Lower leg skin (tissue), 3 donors: Measurements from ENCODE around the gene CEMP1.

ENCODE experiments used
- CTCF ChIP-seq, 3 donors: fragments of 450-650 bp; IDR thresholded peaks; one replicate each; pipeline ENCODE4 v1.5.1; 2016; ENCODE audit warnings: antibody characterized with exemption in 3 of 3, mild to moderate bottlenecking in 3 of 3, moderate library complexity in 2 of 3
- POLR2A ChIP-seq, 2 donors: fragments of 450-650 bp; IDR thresholded peaks; one replicate each; pipeline ENCODE4 v1.6.1; 2016 to 2017; ENCODE audit warnings: antibody characterized with exemption in 2 of 2, mild to moderate bottlenecking in 1 of 2, moderate library complexity in 1 of 2

- TF ChIP-seq CTCF (IDR thresholded peaks at IDR 0.05) (no peak), POLR2A (IDR thresholded peaks at IDR 0.05) (no peak)
Observed at GRCh38 chr16:2496223-2497115, 34.7 kb downstream of the CEMP1 start.
